H9 (cell line): Measurements from ENCODE around the gene KIF15. TPM values are rescaled to one million over a fixed set of nuclear protein-coding genes. Genes with fewer than 3 reads are reported as not detected.

Experiments
- DNase-seq: peaks from one replicate; pipeline ENCODE4 v3.0.0-alpha.2; 2017
- H2AFZ ChIP-seq: one replicate; pipeline ENCODE4 v1.6.1; 2013; ENCODE audit warnings: mild to moderate bottlenecking, low read length, control low read depth, moderate library complexity
- H2AK5ac ChIP-seq: 2 replicates; pipeline ENCODE4 v1.6.1; 2013; ENCODE audit warnings: low read length, control low read depth, mixed read lengths; ENCODE audit not compliant: insufficient read length
- H2BK120ac ChIP-seq: one replicate; pipeline ENCODE4 v1.6.1; 2013; ENCODE audit warnings: low read depth, mild to moderate bottlenecking, low read length, control low read depth, inconsistent platforms; ENCODE audit not compliant: poor library complexity, severe bottlenecking
- H2BK12ac ChIP-seq: 2 replicates; pipeline ENCODE4 v1.6.1; 2013; ENCODE audit warnings: low read length, control low read depth, mixed read lengths, low read depth; ENCODE audit not compliant: insufficient read length
- H2BK15ac ChIP-seq: 2 replicates; pipeline ENCODE4 v1.6.1; 2013; ENCODE audit warnings: low read depth, low read length, control low read depth
- H2BK20ac ChIP-seq: one replicate; pipeline ENCODE4 v1.6.1; 2013; ENCODE audit warnings: low read depth, mild to moderate bottlenecking, low read length, control low read depth, inconsistent platforms; ENCODE audit not compliant: poor library complexity, severe bottlenecking
- H2BK5ac ChIP-seq: 2 replicates; pipeline ENCODE4 v1.6.1; 2013; ENCODE audit warnings: low read length, control low read depth, mixed read lengths; ENCODE audit not compliant: insufficient read length
- H3K14ac ChIP-seq: 2 replicates; pipeline ENCODE4 v1.6.1; 2013; ENCODE audit warnings: low read length, control low read depth; ENCODE audit not compliant: insufficient read depth
- H3K18ac ChIP-seq: 2 replicates; pipeline ENCODE4 v1.6.1; 2013; ENCODE audit warnings: low read depth, mild to moderate bottlenecking, mixed read lengths, low read length, control low read depth; ENCODE audit not compliant: insufficient read length
- H3K23ac ChIP-seq: 2 replicates; pipeline ENCODE4 v1.6.1; 2013; ENCODE audit warnings: low read length, control low read depth, mixed read lengths, low read depth; ENCODE audit not compliant: insufficient read length
- H3K23me2 ChIP-seq: 2 replicates; pipeline ENCODE4 v1.6.1; 2013; ENCODE audit warnings: low read depth, mild to moderate bottlenecking, mixed read lengths, low read length, control low read depth; ENCODE audit not compliant: insufficient read length, poor library complexity, severe bottlenecking
- H3K27ac ChIP-seq: 2 replicates; pipeline ENCODE4 v1.5.1; 2013; ENCODE audit warnings: low read length, control low read depth, mixed read lengths, low read depth; ENCODE audit not compliant: insufficient read length
- H3K27me3 ChIP-seq: 2 replicates; pipeline ENCODE4 v1.6.1; 2013; ENCODE audit warnings: low read length, control low read depth, inconsistent platforms; ENCODE audit not compliant: insufficient read depth
- H3K4ac ChIP-seq: 2 replicates; pipeline ENCODE4 v1.6.1; 2013; ENCODE audit warnings: low read depth, mild to moderate bottlenecking, control low read depth, inconsistent platforms, low read length, moderate library complexity
- H3K4me1 ChIP-seq: 2 replicates; pipeline ENCODE4 v1.6.1; 2013; ENCODE audit warnings: low read length, control low read depth, inconsistent platforms; ENCODE audit not compliant: insufficient read depth
- H3K4me2 ChIP-seq: 2 replicates; pipeline ENCODE4 v1.6.1; 2013; ENCODE audit warnings: low read length, control low read depth, mixed read lengths; ENCODE audit not compliant: insufficient read length, insufficient read depth
- H3K56ac ChIP-seq: 2 replicates; pipeline ENCODE4 v1.6.1; 2013; ENCODE audit warnings: low read depth, mild to moderate bottlenecking, mixed read lengths, low read length, control low read depth; ENCODE audit not compliant: insufficient read length
- H3K79me1 ChIP-seq: 2 replicates; pipeline ENCODE4 v1.6.1; 2013; ENCODE audit warnings: low read depth, mild to moderate bottlenecking, moderate library complexity, low read length, control low read depth, inconsistent platforms; ENCODE audit not compliant: insufficient read depth, poor library complexity, severe bottlenecking
- H3K79me2 ChIP-seq: 2 replicates; pipeline ENCODE4 v1.6.1; 2013; ENCODE audit warnings: low read length, control low read depth, inconsistent platforms; ENCODE audit not compliant: insufficient read depth
- H3K9ac ChIP-seq: 2 replicates; pipeline ENCODE4 v1.6.1; 2013; ENCODE audit warnings: low read length, control low read depth, mixed read lengths; ENCODE audit not compliant: insufficient read length; ENCODE audit errors: extremely low read depth
- H3K9me3 ChIP-seq: one replicate; pipeline ENCODE4 v1.6.1; 2013; ENCODE audit warnings: low read depth, low read length, inconsistent platforms; ENCODE audit not compliant: control insufficient read depth
- H3T11ph ChIP-seq: one replicate; pipeline ENCODE4 v1.6.1; 2013; ENCODE audit warnings: mild to moderate bottlenecking, low read length, control low read depth, inconsistent platforms
- H4K20me1 ChIP-seq: one replicate; pipeline ENCODE4 v1.6.1; 2013; ENCODE audit not compliant: control insufficient read depth, insufficient read length, insufficient read depth
- H4K5ac ChIP-seq: 2 replicates; pipeline ENCODE4 v1.6.1; 2013; ENCODE audit warnings: low read depth, mild to moderate bottlenecking, mixed read lengths, low read length, control low read depth; ENCODE audit not compliant: insufficient read length
- H4K8ac ChIP-seq: replicated peaks from 2 replicates; pipeline ENCODE4 v1.6.1; 2013; ENCODE audit warnings: low read length, control low read depth, mixed read lengths, low read depth; ENCODE audit not compliant: insufficient read length
- H4K91ac ChIP-seq: 2 replicates; pipeline ENCODE4 v1.6.1; 2013; ENCODE audit warnings: low read depth, mild to moderate bottlenecking, moderate library complexity, mixed read lengths, low read length, control low read depth; ENCODE audit not compliant: insufficient read length
- H3K27ac Mint-ChIP-seq, 3 experiments: 2 replicates in 2 of 3; 3 replicates in 1 of 3; pipeline ENCODE4 v1.8.0; 2020 to 2021; ENCODE audit warnings: mixed read lengths in 3 of 3, mild to moderate bottlenecking in 1 of 3, moderate library complexity in 1 of 3
- H3K27me3 Mint-ChIP-seq: 2 replicates; pipeline ENCODE4 v1.8.0; 2021; ENCODE audit warnings: low read depth, mild to moderate bottlenecking, moderate library complexity, mixed read lengths
- H3K36me3 Mint-ChIP-seq, 3 experiments: 2 replicates in 2 of 3; 3 replicates in 1 of 3; pipeline ENCODE4 v1.8.0; 2020 to 2021; ENCODE audit warnings: low read depth in 3 of 3, mixed read lengths in 3 of 3; ENCODE audit not compliant: insufficient read depth in 1 of 3
- H3K4me1 Mint-ChIP-seq, 2 experiments: 2 replicates each; pipeline ENCODE4 v1.8.0; 2020; ENCODE audit warnings: mixed read lengths in 2 of 2
- H3K4me3 Mint-ChIP-seq, 2 experiments: 2 replicates in 1 of 2; 3 replicates in 1 of 2; pipeline ENCODE4 v1.8.0; 2020 to 2021; ENCODE audit warnings: mild to moderate bottlenecking in 2 of 2, mixed read lengths in 2 of 2, moderate library complexity in 1 of 2
- H3K9me3 Mint-ChIP-seq, 2 experiments: 2 replicates in 1 of 2; 3 replicates in 1 of 2; pipeline ENCODE4 v1.8.0; 2020; ENCODE audit warnings: mild to moderate bottlenecking in 2 of 2, mixed read lengths in 2 of 2, moderate library complexity in 1 of 2
- CTCF ChIP-seq: fragments of 200-600 bp; sonication (generic); conservative IDR thresholded peaks from 3 replicates; pipeline ENCODE4 v1.8.0; 2021; ENCODE audit warnings: antibody characterized with exemption, mild to moderate bottlenecking
- WGBS: extraction: QIAGEN DNeasy Blood & Tissue Kit; methylation state at CpG from one replicate; pipeline ENCODE4 v1.1.7; 2013; ENCODE audit warnings: missing lambda C conversion rate, low lambda C conversion rate, mixed read lengths; ENCODE audit not compliant: insufficient read length; ENCODE audit errors: extremely low coverage; 5-methylcytosine and 5-hydroxymethylcytosine counted together
- total RNA-seq: library from RNA; stranded (reverse); gene quantifications from 2 replicates; pipeline ENCODE4 v1.2.1, GENCODE V29; 2021

Gene KIF15
- total RNA-seq, 1 experiment from 2014 or later, result 25.0 TPM

GRCh38 chr3:44761101-44761423, 532 bp upstream of the KIF15 start:
- peak overlapping the region; percentile 74 for H3K14ac ChIP-seq
- no peak for TF ChIP-seq CTCF
- H2BK15ac ChIP-seq, result no peak overlapping the region
- H3K27ac ChIP-seq, result no peak overlapping the region
- H2BK120ac ChIP-seq, result no peak overlapping the region
- no peaks in the 10 kb centered on the region for H3K27me3 ChIP-seq
- H3K79me2 ChIP-seq, result peaks cover 18% of the 10 kb centered on the region; the same call in 1 of the 2 replicates
- Mint-ChIP-seq H3K4me3 (peak overlapping the region; percentile 93 to 95), H3K9me3 (peaks cover 20 to 46% of the 10 kb centered on the region in 2 experiments), H3K27me3 (no peaks in the 10 kb centered on the region), H3K36me3 (peaks cover 51 to 61% (median 55%) of the 10 kb centered on the region in 3 experiments), H3K4me1 (peaks cover 9 to 31% of the 10 kb centered on the region in 2 experiments), H3K27ac (peak overlapping the region; percentile 67 to 100 (median 97); a peak in 5 of 7 replicates)
- no peaks in the 10 kb centered on the region for H3K9me3 ChIP-seq
- no peak overlapping the region for H4K5ac ChIP-seq
- no peak overlapping the region for H3K18ac ChIP-seq
- H4K91ac ChIP-seq, result no peak overlapping the region
- no peak overlapping the region for H2BK20ac ChIP-seq
- H2BK12ac ChIP-seq, result no peak overlapping the region
- H2BK5ac ChIP-seq, result no peak overlapping the region
- H3K23ac ChIP-seq, result no peak overlapping the region
- H4K8ac ChIP-seq, result no peak overlapping the region
- no peak overlapping the region for H3T11ph ChIP-seq
- peaks cover 3% of the 10 kb centered on the region for H3K23me2 ChIP-seq
- H3K9ac ChIP-seq, result peak overlapping the region; percentile 74
- no CpG with 5 or more reads among the region's 15 CpGs for WGBS
- no peak overlapping the region for H3K56ac ChIP-seq
- no peak overlapping the region for H3K4ac ChIP-seq
- no peaks in the 10 kb centered on the region for H3K4me1 ChIP-seq
- peaks cover 3% of the 10 kb centered on the region for H3K79me1 ChIP-seq
- no peaks in the 10 kb centered on the region for H4K20me1 ChIP-seq
- no peak overlapping the region for H2AK5ac ChIP-seq
- H2AFZ ChIP-seq, result no peak overlapping the region
- H3K4me2 ChIP-seq, result peak overlapping the region; percentile 78
- no peak for DNase-seq
